ENCODE results near the gene SRSF4. TPM values are rescaled to one million over a fixed set of nuclear protein-coding genes. Genes with fewer than 3 reads are reported as not detected.

Gene SRSF4
- total RNA-seq, 4 donors from 2014 or later: 41.4 to 82.6 (median 56.4) TPM

- H3K4me3 ChIP-seq: no peak overlapping the region
- no peaks in the 10 kb centered on the region for H3K9me3 ChIP-seq
- intact Hi-C loops (cut with DNase I): no loop called here
- 88 to 93% methylated on average over 3 to 8 of the region's 8 CpGs for WGBS, 2 donors
- DNase-seq: no peak
- H3K36me3 ChIP-seq: peaks cover 3 to 63% (median 8%) of the 10 kb centered on the region in 3 donors
- H3K27me3 ChIP-seq: no peaks in the 10 kb centered on the region
- peaks cover 0 to 14% (median 0%) of the 10 kb centered on the region in 3 donors for H3K4me1 ChIP-seq
- H3K27ac ChIP-seq: no peak overlapping the region
- TF ChIP-seq CTCF (IDR thresholded peaks at IDR 0.05) (no peak), POLR2A (IDR thresholded peaks at IDR 0.05) (no peak)
These were observed 12.3 kb upstream of the SRSF4 start for GRCh38 chr1:29193879-29194455.

GRCh38 chr1:29190718-29191117, 9.0 kb upstream of the SRSF4 start:
- no peak for DNase-seq
- H3K36me3 ChIP-seq: peaks cover 0 to 31% (median 8%) of the 10 kb centered on the region in 3 donors
- no peak overlapping the region for H3K4me3 ChIP-seq
- 83 to 96% methylated on average over 6 of the region's 6 CpGs for WGBS, 2 donors
- peak overlapping the region in 1 of 4 donors; percentile 17 for H3K27ac ChIP-seq
- intact Hi-C loops (cut with DNase I): no loop called here
- no peaks in the 10 kb centered on the region for H3K9me3 ChIP-seq
- TF ChIP-seq CTCF (IDR thresholded peaks at IDR 0.05): no peak
- TF ChIP-seq POLR2A (IDR thresholded peaks at IDR 0.05): no peak
- H3K4me1 ChIP-seq: peaks cover 0 to 14% (median 0%) of the 10 kb centered on the region in 3 donors
- no peaks in the 10 kb centered on the region for H3K27me3 ChIP-seq

DNA sequence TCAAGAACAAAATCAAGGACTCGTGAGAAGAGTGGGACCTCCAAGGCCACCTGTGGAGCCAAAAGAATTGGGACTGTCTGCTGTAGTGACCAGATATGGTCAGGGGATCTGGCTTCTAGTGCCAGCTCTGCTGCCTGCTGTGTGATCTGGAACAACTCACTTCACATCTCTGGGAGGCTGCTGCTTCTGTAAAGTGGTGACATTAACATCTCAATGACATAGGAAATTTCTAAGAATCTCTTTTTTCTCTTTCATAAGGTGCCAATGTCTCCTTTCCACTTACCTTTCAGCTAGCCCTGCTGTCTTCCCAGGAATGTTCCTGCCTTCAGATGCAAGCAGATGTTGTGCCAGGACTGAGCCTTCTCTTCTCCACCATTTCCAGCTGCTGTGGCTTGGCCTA, 5.0 kb upstream of the SRSF4 start:
- no peaks in the 10 kb centered on the region for H3K27me3 ChIP-seq
- peaks cover 5 to 21% (median 6%) of the 10 kb centered on the region in 3 donors for H3K4me1 ChIP-seq
- 78 to 100% methylated on average over 1 of the region's 1 CpG for WGBS, 2 donors
- no peak overlapping the region for H3K4me3 ChIP-seq
- H3K36me3 ChIP-seq: no peaks in the 10 kb centered on the region
- H3K27ac ChIP-seq: no peak overlapping the region
- no peak for DNase-seq
- no peak for TF ChIP-seq POLR2A (IDR thresholded peaks at IDR 0.05)
- no peak for TF ChIP-seq CTCF (IDR thresholded peaks at IDR 0.05)
- intact Hi-C loops (cut with DNase I): loop anchor here (10.0 kb wide), 1 partner anchor 62 kb away; the partner anchor contains the start of gene TMEM200B
- H3K9me3 ChIP-seq: no peaks in the 10 kb centered on the region

DNA sequence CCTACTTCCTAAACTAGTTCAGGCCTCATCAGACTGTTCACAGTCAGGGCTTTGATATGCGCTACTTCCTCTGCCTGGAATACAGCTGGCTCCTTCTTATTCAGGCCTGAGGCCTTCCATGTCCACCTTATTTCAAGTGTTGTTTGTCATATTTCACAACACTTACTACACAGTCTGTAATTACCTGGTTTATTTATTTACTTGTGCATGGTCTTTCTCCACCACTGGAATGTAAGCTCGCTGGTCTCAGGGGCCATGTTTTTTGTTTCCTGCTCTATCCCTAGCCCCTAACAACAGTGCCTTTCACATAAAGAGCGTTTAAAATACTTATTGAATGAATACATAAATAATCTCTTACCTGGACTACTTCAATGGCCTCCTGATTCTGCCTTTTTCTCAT, 4.6 kb upstream of the SRSF4 start:
- peaks cover 5 to 16% (median 6%) of the 10 kb centered on the region in 3 donors for H3K4me1 ChIP-seq
- WGBS, 2 donors: 67 to 76% methylated on average over 3 of the region's 3 CpGs
- intact Hi-C loops (cut with DNase I): loop anchor here (10.0 kb wide), 1 partner anchor 61 kb away; the partner anchor contains the start of gene TMEM200B
- no peaks in the 10 kb centered on the region for H3K27me3 ChIP-seq
- H3K27ac ChIP-seq: no peak overlapping the region
- no peaks in the 10 kb centered on the region for H3K9me3 ChIP-seq
- no peak for TF ChIP-seq POLR2A (IDR thresholded peaks at IDR 0.05)
- TF ChIP-seq CTCF (IDR thresholded peaks at IDR 0.05): no peak
- no peaks in the 10 kb centered on the region for H3K36me3 ChIP-seq
- no peak overlapping the region for H3K4me3 ChIP-seq
- no peak for DNase-seq

- no peak overlapping the region for H3K27ac ChIP-seq
- no peak for DNase-seq
These were observed 1.6 kb upstream of the SRSF4 start for GRCh38 chr1:29183287-29183686.

More at GRCh38 chr1:29183287-29183686, 1.6 kb upstream of the SRSF4 start:
- Histone ChIP-seq H3K9me3 (no peaks in the 10 kb centered on the region), H3K4me1 (peaks cover 18 to 37% (median 26%) of the 10 kb centered on the region in 3 donors), H3K36me3 (peaks cover 0 to 9% (median 0%) of the 10 kb centered on the region in 3 donors), H3K4me3 (no peak overlapping the region), H3K27me3 (no peaks in the 10 kb centered on the region)
- WGBS, 2 donors: 70 to 77% methylated on average over 1 of the region's 1 CpG
- intact Hi-C loops (cut with DNase I): loop anchor here (10.0 kb wide), 1 partner anchor 58 kb away; the partner anchor contains the start of gene TMEM200B
- TF ChIP-seq CTCF (IDR thresholded peaks at IDR 0.05): no peak
- TF ChIP-seq POLR2A (IDR thresholded peaks at IDR 0.05): no peak
